Keratinocyte (primary cell): Measurements from ENCODE around the gene HLA-DPA1. TPM values are rescaled to one million over a fixed set of nuclear protein-coding genes. Genes with fewer than 3 reads are reported as not detected.

ENCODE experiments used
- DNase-seq: peaks from one replicate; pipeline ENCODE4 v3.0.0-alpha.2; 2011; ENCODE audit warnings: low read depth, missing footprints, low spot score
- FAIRE-seq: peaks from 2 replicates; lab custom pipeline; 2011; peaks lifted over from hg19 to GRCh38; lab: Jason Lieb, UNC
- H2AFZ ChIP-seq: 2 replicates; pipeline ENCODE4 v1.6.0; 2012; ENCODE audit warnings: low read length, control low read depth, inconsistent platforms; ENCODE audit not compliant: control insufficient read depth
- H3K27ac ChIP-seq: 2 replicates; pipeline ENCODE4 v1.5.1; 2011; ENCODE audit warnings: low read length; ENCODE audit not compliant: control insufficient read depth, insufficient read depth
- H3K27me3 ChIP-seq: 3 replicates; pipeline ENCODE4 v1.6.0; 2011; ENCODE audit warnings: low read length; ENCODE audit not compliant: control insufficient read depth, insufficient read depth; ENCODE audit errors: extremely low read depth
- H3K36me3 ChIP-seq, 2 experiments: 2 replicates in 1 of 2; 3 replicates in 1 of 2; pipeline ENCODE4 v1.5.1; 2011; ENCODE audit warnings: low read length in 2 of 2, mild to moderate bottlenecking in 1 of 2; ENCODE audit not compliant: control insufficient read depth in 2 of 2, insufficient read depth in 2 of 2; ENCODE audit errors: extremely low read depth in 1 of 2
- H3K4me1 ChIP-seq: 3 replicates; pipeline ENCODE4 v1.5.1; 2011; ENCODE audit warnings: low read length; ENCODE audit not compliant: control insufficient read depth, insufficient read depth; ENCODE audit errors: extremely low read depth
- H3K4me2 ChIP-seq: 3 replicates; pipeline ENCODE4 v1.6.0; 2011; ENCODE audit warnings: low read depth, low read length; ENCODE audit not compliant: control insufficient read depth, insufficient read depth; ENCODE audit errors: extremely low read depth
- H3K4me3 ChIP-seq, 3 experiments: fragments of 200-600 bp in 1 of 3; sonication (generic) in 1 of 3; 2 replicates in 2 of 3; 3 replicates in 1 of 3; pipeline ENCODE4 v1.5.1; 2011 to 2016; ENCODE audit warnings: low read length in 3 of 3, mild to moderate bottlenecking in 3 of 3, control low read depth in 2 of 3, inconsistent platforms in 1 of 3, low read depth in 1 of 3, mixed read lengths in 1 of 3, mixed run types in 1 of 3, moderate library complexity in 1 of 3; ENCODE audit not compliant: control insufficient read depth in 2 of 3, insufficient read depth in 2 of 3; ENCODE audit errors: extremely low read depth in 1 of 3
- H3K79me2 ChIP-seq: 2 replicates; pipeline ENCODE4 v1.6.0; 2012; ENCODE audit warnings: low read length; ENCODE audit not compliant: control insufficient read depth, insufficient read depth
- H3K9ac ChIP-seq: 3 replicates; pipeline ENCODE4 v1.6.0; 2011; ENCODE audit warnings: low read length; ENCODE audit not compliant: control insufficient read depth, insufficient read depth; ENCODE audit errors: extremely low read depth
- H3K9me1 ChIP-seq: 3 replicates; pipeline ENCODE4 v1.6.0; 2011; ENCODE audit warnings: low read length; ENCODE audit not compliant: control insufficient read depth, insufficient read depth; ENCODE audit errors: extremely low read depth
- H3K9me3 ChIP-seq: 2 replicates; pipeline ENCODE4 v1.5.1; 2012; ENCODE audit warnings: low read depth, low read length; ENCODE audit not compliant: control insufficient read depth
- H4K20me1 ChIP-seq: 3 replicates; pipeline ENCODE4 v1.6.0; 2011; ENCODE audit warnings: low read length; ENCODE audit not compliant: control insufficient read depth, insufficient read depth; ENCODE audit errors: extremely low read depth
- CTCF ChIP-seq, 3 experiments: IDR thresholded peaks in 1 of 3; conservative IDR thresholded peaks in 1 of 3; optimal IDR thresholded peaks in 1 of 3; 2 replicates in 2 of 3; 3 replicates in 1 of 3; pipeline versions ENCODE3 to v1.5.1; 2011; ENCODE audit warnings: low read length in 3 of 3, mild to moderate bottlenecking in 3 of 3, moderate library complexity in 2 of 3, control low read depth in 1 of 3, inconsistent platforms in 1 of 3; ENCODE audit not compliant: insufficient read depth in 2 of 3; ENCODE audit errors: extremely low read depth in 1 of 3
- EZH2 ChIP-seq: IDR thresholded peaks from one replicate; pipeline ENCODE4 v1.6.1; 2012; ENCODE audit warnings: inconsistent platforms, mild to moderate bottlenecking, low read length, moderate library complexity
- dilution Hi-C: fragments of 300-500 bp; cut with MboI; formaldehyde crosslinking; loops from one replicate; pipeline ENCODE4 v1.7.0; 2020; ENCODE audit warnings: low sequenced_read_pairs; ENCODE audit not compliant: extremely low pct_ligation_motif_present
- polyA plus RNA-seq, 5 experiments: library from polyadenylated mRNA; depleted of rRNA in 3 of 5; stranded (reverse) in 3 of 5; stranded (forward) in 1 of 5; unstranded in 1 of 5; fragments of >200 nt; gene quantifications; 1 replicate in 1 of 5; 2 replicates in 3 of 5; 3 replicates in 1 of 5; pipeline versions ENCODE4 v1.2.1 to v1.2.3, GENCODE V29; 2011 to 2012; ENCODE audit warnings: missing spikeins in 2 of 5, low read depth in 1 of 5, low replicate concordance in 1 of 5

The HLA-DPA1 gene
- polyA plus RNA-seq, 1 donor (not counting 4 experiments of a cell fraction or from before 2014, with no cell fraction given) = 0.09 TPM

GRCh38 chr6:33105916-33106871 is 32.7 kb upstream of the HLA-DPA1 start:
- Histone ChIP-seq H2AFZ (no peak overlapping the region), H3K79me2 (no peaks in the 10 kb centered on the region), H3K27ac (no peak overlapping the region), H3K9me1 (no peaks in the 10 kb centered on the region), H3K4me1 (no peaks in the 10 kb centered on the region), H3K9me3 (no peaks in the 10 kb centered on the region), H3K4me3 (no peak overlapping the region), H3K4me2 (no peak overlapping the region), H3K9ac (no peak overlapping the region), H3K27me3 (peaks cover 16% of the 10 kb centered on the region), H3K36me3 (no peaks in the 10 kb centered on the region), H4K20me1 (no peaks in the 10 kb centered on the region)
- dilution Hi-C loops = no loop called here
- FAIRE-seq (no peak), DNase-seq (no peak)
- no peak for TF ChIP-seq EZH2
- TF ChIP-seq CTCF (optimal IDR thresholded peaks at IDR 0.05 in 1 of 3, IDR thresholded peaks at IDR 0.05 in 1 of 3, conservative IDR thresholded peaks at IDR 0.05 in 1 of 3; ENCODE audit: extremely low read depth in 1 of 3, insufficient read depth in 2 of 3, low read length in 3 of 3) = no peak

- Histone ChIP-seq H3K36me3 (no peaks in the 10 kb centered on the region), H3K9me3 (no peaks in the 10 kb centered on the region), H3K4me1 (no peaks in the 10 kb centered on the region), H3K27ac (no peak overlapping the region), H2AFZ (no peak overlapping the region), H3K4me3 (no peak overlapping the region), H3K79me2 (no peaks in the 10 kb centered on the region), H4K20me1 (no peaks in the 10 kb centered on the region), H3K27me3 (peaks cover 16% of the 10 kb centered on the region), H3K9me1 (no peaks in the 10 kb centered on the region), H3K4me2 (no peak overlapping the region), H3K9ac (no peak overlapping the region)
- DNase-seq (no peak), FAIRE-seq (no peak)
- dilution Hi-C loops = no loop called here
- TF ChIP-seq EZH2 (no peak), CTCF (optimal IDR thresholded peaks at IDR 0.05 in 1 of 3, IDR thresholded peaks at IDR 0.05 in 1 of 3, conservative IDR thresholded peaks at IDR 0.05 in 1 of 3; ENCODE audit: extremely low read depth in 1 of 3, insufficient read depth in 2 of 3, low read length in 3 of 3) (no peak)
Measured at GRCh38 chr6:33105386-33105785, 31.9 kb upstream of the HLA-DPA1 start.
